Measurements from ENCODE around the gene HADH. TPM values are rescaled to one million over a fixed set of nuclear protein-coding genes. Genes with fewer than 3 reads are reported as not detected.

The HADH gene
- total RNA-seq, 2 donors from 2014 or later = 108 to 143 TPM

DNA sequence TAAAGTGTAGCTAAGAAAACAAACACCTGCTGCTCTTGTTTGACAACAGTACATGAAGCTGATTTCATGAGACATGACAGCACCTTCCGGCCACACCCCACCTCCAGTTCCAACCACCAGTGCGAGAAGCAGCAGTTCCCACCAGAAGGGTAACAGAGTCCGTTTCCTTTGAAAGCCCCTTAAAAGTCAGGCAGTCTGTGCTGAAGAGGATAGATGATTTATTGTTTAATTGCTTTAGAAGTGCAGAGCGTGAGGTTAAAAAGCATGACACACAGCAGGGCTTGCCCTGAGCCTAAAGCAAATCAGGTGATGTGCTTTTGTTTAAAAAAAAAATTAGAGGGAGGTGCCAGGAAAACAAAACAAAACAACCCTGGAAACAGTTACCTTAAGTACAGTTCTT lies 82.6 kb downstream of the HADH start:
- H3K4me1 ChIP-seq = no peaks in the 10 kb centered on the region
- H3K9me3 ChIP-seq = no peaks in the 10 kb centered on the region
- H3K36me3 ChIP-seq = no peaks in the 10 kb centered on the region
- DNase-seq (ENCODE audit: low spot score) = no peak
- no peak for TF ChIP-seq CTCF (IDR thresholded peaks at IDR 0.05)
- no peaks in the 10 kb centered on the region for H3K27me3 ChIP-seq
- H3K27ac ChIP-seq = no peak overlapping the region
- H3K4me3 ChIP-seq = no peak overlapping the region

- TF ChIP-seq CTCF (IDR thresholded peaks at IDR 0.05) = no peak
- no peak overlapping the region for H3K4me3 ChIP-seq
- no peak overlapping the region for H3K27ac ChIP-seq
- no peaks in the 10 kb centered on the region for H3K27me3 ChIP-seq
- H3K36me3 ChIP-seq = no peaks in the 10 kb centered on the region
- H3K9me3 ChIP-seq = no peaks in the 10 kb centered on the region
- DNase-seq (ENCODE audit: low spot score) = no peak
- no peaks in the 10 kb centered on the region for H3K4me1 ChIP-seq
These were observed 88.5 kb downstream of the HADH start for GRCh38 chr4:108078024-108078733.

DNA sequence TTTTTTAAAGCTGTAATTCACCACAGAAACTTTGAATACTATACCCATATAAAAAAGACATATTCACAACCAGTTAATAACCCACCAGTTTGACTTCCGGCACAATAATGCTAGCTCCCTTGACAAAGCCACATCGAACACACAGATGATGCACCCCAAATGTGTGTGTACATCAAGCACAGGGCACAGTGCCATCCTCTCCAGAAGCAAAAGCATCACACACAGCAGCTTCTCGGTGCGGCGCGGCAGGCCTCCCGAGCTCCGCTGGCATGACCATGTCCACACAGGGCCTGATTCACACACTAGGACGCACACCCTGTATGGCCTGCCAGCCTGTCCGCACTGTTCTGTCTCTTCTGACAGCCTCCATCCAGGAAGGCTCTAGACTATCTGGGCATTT lies 91.1 kb downstream of the HADH start:
- Histone ChIP-seq H3K27ac (no peak overlapping the region), H3K27me3 (no peaks in the 10 kb centered on the region), H3K9me3 (no peaks in the 10 kb centered on the region), H3K36me3 (no peaks in the 10 kb centered on the region), H3K4me3 (no peak overlapping the region), H3K4me1 (no peaks in the 10 kb centered on the region)
- DNase-seq (ENCODE audit: low spot score) = no peak
- no peak for TF ChIP-seq CTCF (IDR thresholded peaks at IDR 0.05)

- Histone ChIP-seq H3K36me3 (no peaks in the 10 kb centered on the region), H3K4me1 (no peaks in the 10 kb centered on the region), H3K9me3 (no peaks in the 10 kb centered on the region), H3K27ac (no peak overlapping the region), H3K4me3 (no peak overlapping the region), H3K27me3 (no peaks in the 10 kb centered on the region)
- TF ChIP-seq CTCF (IDR thresholded peaks at IDR 0.05) = no peak
- DNase-seq (ENCODE audit: low spot score) = no peak
These were observed 91.6 kb downstream of the HADH start for GRCh38 chr4:108081256-108081655.

Other genes starting within 250 kb of the HADH start
- gene SGMS2, start 165.0 kb upstream of the HADH start, total RNA-seq = 10 to 100 TPM; 53.6 to 73.6 TPM
- gene CYP2U1, start 58.3 kb upstream of the HADH start, total RNA-seq = 10 to 100 TPM; 11.3 to 11.8 TPM
- 1 to 10 TPM in 1 of 2 donors, not detected in 1; 3.4 TPM for gene LEF1, start 179.0 kb downstream of the HADH start, total RNA-seq

Data from right atrium auricular region (tissue), 2 donors.